NCI-H1436 (cell line): ENCODE results near the gene C10orf95.
"Not testable (repeated sequence)": the region's sequence is repeated elsewhere in the genome, so short reads cannot be mapped to it uniquely, and the experiment has no call there.

Experiments
- DNase-seq: peaks from one replicate; lab custom pipeline; 2025; lab: John Stamatoyannopoulos, UW

The C10orf95 gene, protein sequence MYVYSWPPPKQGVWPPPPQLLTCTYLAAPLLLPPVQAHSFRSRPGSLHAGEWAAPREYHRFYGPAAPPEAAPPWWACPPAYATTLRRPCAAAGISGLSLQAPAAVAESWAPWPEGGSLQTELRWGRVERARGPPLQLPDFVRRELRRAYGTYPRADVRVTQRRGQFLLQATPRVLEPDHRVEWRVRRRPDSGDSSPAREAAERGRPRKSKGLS

GRCh38 chr10:102451105-102451969 lies at the start of gene C10orf95:
Gene C10orf95, minus strand, starts transcription at chr10:102451543. Its CDS starts 450 bp downstream, at chr10:102451093.
- no peak for DNase-seq

- not testable (repeated sequence) for DNase-seq
These were observed 49.3 kb upstream of the C10orf95 start for GRCh38 chr10:102500686-102501085.

GRCh38 chr10:102499356-102499755 lies 48.0 kb upstream of the C10orf95 start:
- no peak for DNase-seq

DNA sequence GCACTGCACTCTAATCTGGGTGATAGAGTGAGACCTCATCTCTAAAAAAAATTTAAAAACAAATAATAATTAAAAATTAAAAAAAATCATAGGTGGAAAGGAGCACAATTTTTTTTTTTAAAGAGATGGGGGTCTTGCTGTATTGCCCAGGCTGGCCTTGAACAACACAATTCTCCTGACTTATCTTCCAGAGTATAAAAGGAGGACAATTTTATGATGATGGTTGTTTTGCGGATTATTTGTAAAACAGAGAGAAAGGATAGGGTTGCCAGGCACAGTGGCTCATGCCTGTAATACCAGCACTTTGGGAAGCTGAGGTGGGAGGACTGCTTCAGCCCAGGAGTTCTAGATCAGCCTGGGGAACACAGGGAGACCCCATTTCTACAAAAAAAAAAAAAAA lies 46.2 kb upstream of the C10orf95 start:
- DNase-seq = no peak

- DNase-seq = no peak
These were observed 42.4 kb upstream of the C10orf95 start for GRCh38 chr10:102493771-102494170.

DNA sequence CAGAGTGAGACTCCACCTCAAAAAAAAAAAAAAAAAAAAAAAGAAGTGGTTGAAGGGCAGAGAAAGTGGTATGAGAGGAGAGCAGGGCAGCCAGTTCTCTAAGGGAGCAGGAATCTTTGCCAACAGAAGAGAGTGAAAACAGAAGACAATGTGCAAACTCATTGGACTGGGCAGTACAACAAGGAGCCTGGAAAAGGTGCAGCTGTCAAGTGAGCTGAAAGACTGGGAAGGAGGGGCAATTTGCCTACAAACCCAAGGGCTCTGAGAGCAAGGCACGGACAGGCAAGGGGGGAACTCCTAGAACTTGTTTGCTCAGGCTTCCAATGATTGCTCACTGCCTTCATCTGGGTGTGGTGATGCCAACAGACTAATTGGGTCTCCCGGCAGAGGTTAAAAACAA lies 41.6 kb upstream of the C10orf95 start:
- DNase-seq = no peak

DNA sequence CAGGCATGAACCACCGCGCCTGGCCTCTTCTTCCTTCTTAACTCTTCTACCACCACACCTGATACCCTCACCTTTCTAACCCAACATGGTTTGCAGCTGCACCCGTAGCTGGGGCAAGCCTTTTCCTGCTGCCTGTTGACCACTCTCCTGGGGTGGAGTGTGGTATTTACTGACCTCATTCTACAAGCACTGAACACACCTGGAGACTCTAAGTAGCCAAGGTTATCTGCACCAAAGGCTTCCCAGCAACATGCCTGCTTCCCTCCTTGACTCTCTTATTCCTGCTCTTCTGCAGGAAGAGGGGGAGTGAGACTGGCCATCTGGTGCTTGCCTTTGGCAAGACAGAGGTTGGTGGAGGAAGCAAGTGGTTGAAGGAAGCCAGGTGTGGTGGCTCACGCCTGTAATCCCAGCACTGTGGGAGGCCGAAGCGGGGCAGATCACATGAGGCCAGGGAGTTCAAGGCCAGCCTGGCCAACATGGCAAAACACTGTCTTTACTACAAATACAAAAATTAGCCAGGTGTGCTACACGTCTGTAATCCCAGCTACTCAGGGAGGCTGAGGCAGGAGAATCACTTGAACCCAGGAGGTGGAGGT lies 41.1 kb upstream of the C10orf95 start:
- DNase-seq = no peak

DNA sequence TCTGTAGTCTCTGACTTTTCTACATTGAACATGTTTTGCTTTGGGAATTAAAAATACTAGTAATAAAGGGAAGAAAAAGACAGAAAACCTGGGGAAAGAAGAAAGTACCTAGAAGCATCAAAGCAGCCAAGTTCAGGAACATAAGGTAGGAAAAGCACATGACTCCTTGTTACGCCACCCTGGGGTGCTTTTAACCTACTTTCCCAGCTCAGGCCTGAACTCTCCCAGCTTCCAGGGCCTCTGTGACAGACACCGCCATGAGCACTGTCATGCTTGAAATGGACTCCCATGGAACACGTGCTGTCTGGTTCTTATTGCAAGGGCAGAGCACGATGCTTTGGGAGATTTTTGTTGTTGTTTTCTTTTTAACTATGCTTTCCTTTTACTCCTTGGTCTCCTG lies 39.8 kb upstream of the C10orf95 start:
- DNase-seq = no peak

DNA sequence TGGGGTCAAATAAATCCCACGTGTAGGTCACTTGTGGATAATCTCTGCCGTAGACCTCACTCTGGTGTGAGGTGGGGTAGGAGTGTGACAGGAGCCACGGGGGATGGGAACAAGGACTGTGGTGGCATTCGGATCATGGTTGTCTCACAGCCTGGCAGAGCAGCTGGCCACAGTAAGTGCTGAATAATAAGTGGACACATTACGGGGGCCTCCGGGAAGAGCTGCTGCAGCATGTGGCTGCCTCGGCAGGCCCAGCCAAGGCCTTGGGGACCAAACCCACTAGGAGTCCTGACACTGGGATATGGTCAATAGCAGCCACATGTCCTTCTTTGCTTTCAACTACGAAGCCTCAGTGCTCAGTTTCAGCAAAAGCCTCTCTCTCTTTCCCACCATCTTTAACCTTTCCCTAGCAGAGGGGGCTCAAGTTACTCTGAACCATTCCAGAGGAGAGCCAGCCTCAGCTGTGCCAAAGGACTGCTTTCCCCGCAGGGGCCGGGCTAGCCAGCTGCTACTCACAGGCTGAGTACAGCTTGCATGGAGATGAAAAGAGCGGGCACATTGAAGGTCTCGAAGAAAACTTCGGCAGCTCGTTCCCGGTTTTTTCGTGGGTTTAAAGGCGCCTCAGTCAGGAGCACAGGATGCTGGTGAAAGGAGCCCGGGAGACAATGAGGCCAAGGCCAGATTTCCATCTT lies 33.9 kb upstream of the C10orf95 start:
- no peak for DNase-seq

DNA sequence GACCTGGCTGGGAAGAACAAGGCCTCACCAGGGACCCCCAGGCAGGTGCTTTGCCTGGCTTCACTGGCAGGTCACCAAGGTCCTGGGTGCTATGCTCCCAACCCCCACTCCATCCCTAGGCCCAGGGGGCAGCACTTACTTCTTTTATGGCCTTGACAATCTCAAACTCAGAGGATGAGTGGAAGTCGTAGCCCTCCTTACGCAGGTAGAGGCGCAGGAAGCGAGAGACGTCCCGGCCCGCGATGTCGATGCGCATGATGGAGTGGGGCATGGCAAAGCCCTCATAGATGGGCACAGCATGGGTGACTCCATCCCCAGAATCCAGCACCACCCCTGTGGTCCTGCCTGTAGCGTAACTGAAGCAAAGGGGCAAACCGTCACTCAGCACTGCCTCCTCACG lies 32.7 kb upstream of the C10orf95 start:
- DNase-seq = no peak

GRCh38 chr10:102480396-102480795 lies 29.1 kb upstream of the C10orf95 start:
- DNase-seq = no peak

DNA sequence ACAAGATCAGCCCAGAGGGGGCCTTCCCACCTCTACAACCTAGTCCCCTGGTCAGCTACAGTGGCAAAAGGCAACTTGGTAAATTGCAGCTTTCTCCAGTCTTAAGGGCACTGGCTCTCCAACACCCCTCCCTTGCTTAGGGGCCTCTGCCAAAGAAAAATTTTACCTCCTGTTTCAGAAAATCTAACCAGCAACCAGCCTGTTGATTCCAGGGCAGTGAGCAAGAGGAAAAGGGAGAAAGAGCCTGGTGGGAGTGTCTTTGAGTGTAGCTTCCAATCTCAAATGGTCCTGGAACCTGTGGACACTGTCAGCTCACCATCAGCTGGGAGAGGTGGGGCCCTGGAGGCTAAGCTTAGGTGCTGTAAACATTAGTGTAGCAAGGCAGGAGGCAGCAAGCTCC lies 28.3 kb upstream of the C10orf95 start:
- DNase-seq = no peak

DNA sequence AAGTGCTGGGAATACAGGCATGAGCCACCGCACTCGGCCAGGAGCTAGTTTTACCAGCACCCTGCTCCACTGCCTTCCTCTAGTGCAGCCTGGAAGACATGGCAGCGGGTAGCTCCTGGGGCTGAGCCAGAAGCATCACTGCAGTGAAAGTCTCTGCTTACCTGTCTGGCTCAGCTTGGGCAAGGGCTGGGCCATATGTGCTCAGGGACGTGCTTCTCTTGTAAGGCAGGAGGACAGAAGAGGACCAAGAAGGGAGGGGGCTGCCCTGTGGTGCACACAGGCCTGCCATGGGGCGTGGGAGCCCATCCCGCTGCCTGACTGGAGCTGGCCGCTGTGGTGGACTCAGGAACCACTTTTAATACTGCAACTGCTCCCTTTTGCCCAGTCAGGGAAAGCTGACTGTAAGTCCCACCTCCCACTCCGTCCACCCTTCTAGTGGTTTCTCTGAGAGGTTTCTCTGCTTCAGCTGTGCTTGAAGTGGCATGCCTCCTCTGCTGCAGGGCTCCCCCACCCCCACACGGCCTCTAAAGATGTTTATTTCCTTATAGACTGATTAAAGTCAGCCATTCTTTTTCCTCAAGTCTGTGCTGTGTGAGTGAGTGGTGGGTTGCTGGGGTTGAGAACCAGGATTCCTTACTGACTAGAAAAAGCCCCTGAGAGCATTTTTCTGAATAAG lies 25.3 kb upstream of the C10orf95 start:
- no peak for DNase-seq

DNA sequence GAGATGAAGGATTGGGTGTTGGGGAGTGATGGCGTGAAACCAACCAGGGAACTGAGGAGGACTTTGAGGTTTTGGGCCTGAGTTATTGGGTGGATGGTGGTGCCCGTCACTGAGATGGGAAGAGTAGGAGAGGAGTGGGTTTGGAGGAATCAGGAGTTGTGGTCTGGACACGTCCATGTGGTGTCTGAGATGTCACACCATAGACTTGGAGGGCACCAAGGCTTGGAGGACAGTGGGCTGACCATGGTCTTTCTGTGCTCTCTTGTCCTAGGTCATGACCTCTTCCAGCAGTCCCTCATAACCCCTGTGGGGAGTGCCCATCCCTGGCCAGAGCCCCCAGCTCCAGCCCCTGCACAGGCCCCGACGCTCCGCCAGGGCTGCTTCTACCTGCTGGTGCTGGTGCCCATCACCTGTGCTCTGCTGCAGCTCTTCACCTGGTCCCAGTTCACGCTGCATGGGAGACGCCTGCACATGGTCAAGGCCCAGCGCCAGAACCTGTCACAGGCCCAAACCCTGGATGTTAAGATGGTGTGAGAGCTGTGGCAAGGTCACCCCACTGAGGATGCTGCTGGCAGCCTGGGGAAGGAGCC lies 24.2 kb upstream of the C10orf95 start:
- DNase-seq = no peak

GRCh38 chr10:102473445-102474331 lies 22.3 kb upstream of the C10orf95 start:
- DNase-seq = no peak

DNA sequence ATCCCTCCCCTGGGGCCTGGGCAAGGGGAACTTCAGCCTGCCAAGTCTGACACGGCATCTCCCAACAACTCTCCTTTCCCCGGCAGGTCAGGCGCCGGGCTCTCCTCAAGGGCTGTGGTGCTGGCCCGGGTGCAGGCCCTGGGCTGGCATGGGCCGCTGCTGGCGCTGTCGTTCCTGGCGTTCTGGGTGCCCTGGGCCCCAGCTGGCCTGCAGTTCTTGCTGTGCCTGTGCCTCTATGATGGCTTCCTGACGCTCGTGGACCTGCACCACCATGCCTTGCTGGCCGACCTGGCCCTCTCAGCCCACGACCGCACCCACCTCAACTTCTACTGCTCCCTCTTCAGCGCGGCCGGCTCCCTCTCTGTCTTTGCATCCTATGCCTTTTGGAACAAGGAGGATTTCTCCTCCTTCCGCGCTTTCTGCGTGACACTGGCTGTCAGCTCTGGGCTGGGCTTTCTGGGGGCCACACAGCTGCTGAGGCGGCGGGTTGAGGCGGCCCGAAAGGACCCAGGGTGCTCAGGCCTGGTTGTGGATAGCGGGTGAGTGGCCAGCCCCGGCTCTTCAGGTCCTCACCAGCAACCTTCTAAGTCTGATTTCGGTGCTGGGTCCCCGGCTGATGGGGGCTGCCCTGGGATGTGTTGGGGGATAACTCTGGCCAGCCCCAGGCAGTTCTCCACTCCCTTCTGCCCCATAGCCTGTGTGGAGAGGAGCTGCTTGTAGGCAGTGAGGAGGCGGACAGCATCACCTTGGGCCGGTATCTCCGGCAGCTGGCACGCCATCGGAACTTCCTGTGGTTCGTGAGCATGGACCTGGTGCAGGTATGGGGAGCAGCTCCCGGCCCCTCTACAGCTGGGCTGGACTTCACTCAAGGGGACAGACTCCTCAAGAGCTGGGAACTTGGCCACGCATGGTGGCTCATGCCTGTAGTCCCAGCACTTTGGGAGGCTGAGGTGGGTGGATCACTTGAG lies 19.5 kb upstream of the C10orf95 start:
- DNase-seq = no peak

DNA sequence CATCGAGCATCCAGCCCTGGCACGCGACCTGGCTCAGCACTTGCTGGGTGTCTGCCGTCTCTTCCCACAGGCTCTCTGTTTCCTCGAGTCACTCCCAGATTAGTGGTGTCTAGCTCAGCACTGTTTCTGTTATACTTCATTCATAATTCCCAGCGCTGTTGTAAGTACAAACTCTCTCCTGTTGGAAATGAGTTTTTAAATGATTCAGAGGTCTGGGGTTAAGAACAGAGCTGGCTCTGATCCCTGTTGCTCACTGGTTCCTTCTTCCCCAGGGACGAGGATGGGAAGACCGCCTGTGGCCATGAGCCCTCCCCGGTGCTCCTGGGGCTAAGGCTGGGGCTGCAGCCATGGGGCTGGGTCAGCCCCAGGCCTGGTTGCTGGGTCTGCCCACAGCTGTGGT lies 17.3 kb upstream of the C10orf95 start:
- DNase-seq = no peak

DNA sequence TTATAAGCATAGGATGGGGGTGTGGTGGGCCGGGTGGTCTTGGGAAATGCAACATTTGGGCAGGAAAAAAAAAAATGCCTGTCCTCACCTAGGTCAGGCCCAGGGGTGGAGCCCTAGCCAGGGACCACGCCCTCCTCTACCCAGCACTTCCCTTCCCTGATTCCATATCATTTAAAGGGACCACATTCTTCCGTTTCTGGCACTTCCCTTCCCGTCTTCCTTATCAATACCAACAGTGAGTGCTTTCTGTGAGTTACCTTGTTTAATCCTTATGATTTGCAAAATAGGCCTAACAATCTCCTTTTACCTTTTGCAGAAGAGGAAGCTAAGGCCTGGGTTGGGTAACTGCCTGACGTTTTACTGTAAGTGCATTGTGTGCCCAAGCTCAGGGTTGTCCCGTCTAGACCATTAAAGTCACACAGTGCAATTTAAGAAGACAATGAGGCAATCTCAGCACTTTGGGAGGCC lies 16.7 kb upstream of the C10orf95 start:
- no peak for DNase-seq

- DNase-seq = no peak
These were observed 16.0 kb upstream of the C10orf95 start for GRCh38 chr10:102467318-102467717.
